Inferior parietal cortex (tissue), 1 donor: ENCODE results near the gene CREG2.
A peak's percentile ranks its signal among the peaks of the same experiment; 100 is the strongest.

Experiments
- DNase-seq: peaks from one replicate; pipeline ENCODE4 v3.0.0-alpha.2; 2016; ENCODE audit errors: extremely low spot score

The CREG2 gene

GRCh38 chr2:101308432-101309210, 78.7 kb downstream of the CREG2 start, which contains the start of gene RNF149:
Gene RNF149 (minus strand): TSS chr2:101308701. CDS start chr2:101308588, 113 bp downstream.
- peak; percentile 87 for DNase-seq

- no peak for DNase-seq
These were observed 79.3 kb downstream of the CREG2 start for GRCh38 chr2:101307950-101308431.

GRCh38 chr2:101307503-101307902, 79.8 kb downstream of the CREG2 start:
- DNase-seq: no peak

GRCh38 chr2:101306410-101306809, 80.9 kb downstream of the CREG2 start:
- no peak for DNase-seq

- DNase-seq: no peak
These were observed 81.7 kb downstream of the CREG2 start for GRCh38 chr2:101305492-101306078.

DNA sequence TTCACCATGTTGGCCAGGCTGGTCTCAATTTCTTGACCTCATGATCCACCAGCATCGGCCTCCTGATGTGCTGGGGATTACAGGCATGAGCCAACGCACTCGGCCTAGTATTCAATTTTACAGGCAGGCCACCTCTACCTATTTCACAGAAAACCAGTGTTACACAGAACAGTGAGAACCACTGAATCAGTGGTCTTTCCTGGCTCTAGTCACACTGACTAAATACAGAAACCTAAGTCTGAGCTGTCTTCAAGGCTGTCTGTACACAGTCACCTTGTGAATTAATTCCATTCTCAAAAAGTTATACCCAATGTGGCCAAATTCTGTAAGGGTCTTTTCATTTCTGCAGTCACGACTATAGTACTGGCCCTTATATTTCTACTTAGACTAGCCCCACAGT, 82.3 kb downstream of the CREG2 start:
- DNase-seq: no peak

GRCh38 chr2:101303688-101304087, 83.6 kb downstream of the CREG2 start:
- DNase-seq: no peak

- DNase-seq: no peak
These were observed 85.3 kb downstream of the CREG2 start for GRCh38 chr2:101302016-101302415.

DNA sequence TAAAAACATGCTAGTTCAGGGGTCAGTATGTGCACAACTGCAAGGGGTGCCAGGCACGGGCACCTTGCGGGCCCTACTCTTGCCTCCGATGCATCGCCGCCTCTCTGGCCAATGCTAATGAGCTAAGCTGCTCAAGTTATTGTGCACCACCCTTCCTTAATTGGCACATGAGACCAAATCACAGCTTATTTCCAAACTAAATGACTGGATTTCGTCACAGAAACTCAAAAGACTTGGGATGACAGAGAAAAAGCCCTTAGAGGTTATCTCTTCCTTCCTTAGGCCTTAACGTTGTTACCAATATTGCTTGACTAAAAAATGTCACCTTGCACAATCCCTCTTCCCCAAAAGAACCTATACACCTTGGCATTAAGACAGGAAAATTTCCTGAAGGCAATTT, 86.5 kb downstream of the CREG2 start:
- no peak for DNase-seq

DNA sequence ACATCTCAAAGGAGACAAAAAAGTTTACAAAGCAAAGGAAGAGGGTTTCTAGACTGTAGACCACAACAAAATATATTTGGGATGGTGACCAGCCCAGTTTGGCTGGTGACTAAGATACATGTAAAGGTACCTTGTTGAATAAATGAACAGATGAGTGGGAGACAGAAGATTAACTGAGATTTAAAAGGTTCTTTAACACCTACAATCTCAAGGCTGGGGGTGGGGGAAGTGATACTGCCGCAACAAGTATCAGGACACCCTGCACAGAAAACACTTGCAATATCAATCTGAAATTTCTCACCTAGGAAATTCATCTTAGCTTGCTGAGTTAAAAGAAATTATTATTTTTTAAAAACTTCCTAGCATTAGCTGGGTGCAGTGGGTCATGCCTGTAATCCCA, 87.1 kb downstream of the CREG2 start:
- DNase-seq: no peak

DNA sequence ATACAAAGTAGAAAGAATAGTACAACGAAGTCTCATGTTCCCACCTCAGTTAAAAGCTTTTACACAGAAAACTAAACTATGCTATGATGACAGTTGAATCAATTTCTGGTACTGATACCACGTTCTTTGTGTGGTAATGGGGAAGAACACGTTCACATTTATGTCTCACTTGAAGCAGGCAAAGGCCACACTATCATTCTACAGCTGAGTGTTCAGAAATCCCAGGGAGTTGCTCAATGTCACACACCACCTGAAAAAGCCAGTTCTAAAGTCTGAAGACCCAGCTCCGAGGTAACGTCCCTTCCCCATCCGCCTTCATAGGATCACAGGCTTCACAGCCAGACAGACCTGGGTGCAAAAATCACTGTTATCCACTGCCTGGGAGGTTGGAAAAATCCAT, 87.7 kb downstream of the CREG2 start:
- DNase-seq: no peak

- DNase-seq: no peak
These were observed 89.9 kb downstream of the CREG2 start for GRCh38 chr2:101297383-101297782.

- no peak for DNase-seq
These were observed 90.9 kb downstream of the CREG2 start for GRCh38 chr2:101296371-101296770.

- DNase-seq: no peak
These were observed 91.4 kb downstream of the CREG2 start for GRCh38 chr2:101295895-101296294.
